ENCODE data around the gene INAVA. TPM values are rescaled to one million over a fixed set of nuclear protein-coding genes. Genes with fewer than 3 reads are reported as not detected.
"Not testable (repeated sequence)": the region's sequence is repeated elsewhere in the genome, so short reads cannot be mapped to it uniquely, and the experiment has no call there.

Gene INAVA
- total RNA-seq, 1 donor from 2014 or later = 35.8 TPM

DNA sequence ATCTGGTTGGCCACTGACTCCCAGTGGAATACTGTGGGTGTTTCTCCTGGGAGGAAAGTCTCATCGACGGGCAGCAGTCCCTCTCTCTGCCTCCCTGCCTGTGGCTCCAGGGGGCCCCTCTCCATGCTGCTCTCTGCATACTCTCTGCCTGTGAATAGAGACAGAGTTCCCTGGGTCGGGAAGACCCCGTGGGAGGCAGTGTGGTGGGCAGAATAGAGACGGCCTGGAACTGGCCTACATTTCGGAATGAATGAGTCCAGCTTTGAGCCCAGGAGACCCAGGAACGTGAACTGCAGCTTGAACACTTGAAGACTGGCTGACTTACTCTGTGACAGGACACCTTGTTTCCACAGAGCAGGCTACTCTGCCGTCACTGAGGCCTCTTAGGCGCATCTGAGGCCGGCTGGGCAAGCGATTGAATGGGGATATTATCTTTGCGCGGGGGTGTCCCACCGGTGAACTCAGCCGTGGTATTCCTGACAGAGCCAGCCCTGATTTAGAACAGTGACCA lies 64.8 kb downstream of the INAVA start:
- H3K27ac Mint-ChIP-seq (ENCODE audit: unreplicated experiment) = no peak overlapping the region
- no peaks in the 10 kb centered on the region for H3K4me1 Mint-ChIP-seq (ENCODE audit: unreplicated experiment)
- TF ChIP-seq, protein P1, sequence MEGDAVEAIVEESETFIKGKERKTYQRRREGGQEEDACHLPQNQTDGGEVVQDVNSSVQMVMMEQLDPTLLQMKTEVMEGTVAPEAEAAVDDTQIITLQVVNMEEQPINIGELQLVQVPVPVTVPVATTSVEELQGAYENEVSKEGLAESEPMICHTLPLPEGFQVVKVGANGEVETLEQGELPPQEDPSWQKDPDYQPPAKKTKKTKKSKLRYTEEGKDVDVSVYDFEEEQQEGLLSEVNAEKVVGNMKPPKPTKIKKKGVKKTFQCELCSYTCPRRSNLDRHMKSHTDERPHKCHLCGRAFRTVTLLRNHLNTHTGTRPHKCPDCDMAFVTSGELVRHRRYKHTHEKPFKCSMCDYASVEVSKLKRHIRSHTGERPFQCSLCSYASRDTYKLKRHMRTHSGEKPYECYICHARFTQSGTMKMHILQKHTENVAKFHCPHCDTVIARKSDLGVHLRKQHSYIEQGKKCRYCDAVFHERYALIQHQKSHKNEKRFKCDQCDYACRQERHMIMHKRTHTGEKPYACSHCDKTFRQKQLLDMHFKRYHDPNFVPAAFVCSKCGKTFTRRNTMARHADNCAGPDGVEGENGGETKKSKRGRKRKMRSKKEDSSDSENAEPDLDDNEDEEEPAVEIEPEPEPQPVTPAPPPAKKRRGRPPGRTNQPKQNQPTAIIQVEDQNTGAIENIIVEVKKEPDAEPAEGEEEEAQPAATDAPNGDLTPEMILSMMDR (IDR thresholded peaks at IDR 0.05; ENCODE audit: unreplicated experiment) = no peak
- H3K9me3 Mint-ChIP-seq (ENCODE audit: unreplicated experiment) = no peaks in the 10 kb centered on the region
- no peak for DNase-seq (ENCODE audit: low spot score)
- peaks cover 5% of the 10 kb centered on the region for H3K27me3 Mint-ChIP-seq (ENCODE audit: unreplicated experiment)
- H3K36me3 Mint-ChIP-seq (ENCODE audit: low read depth, unreplicated experiment) = no peaks in the 10 kb centered on the region
- no peak overlapping the region for H3K4me3 Mint-ChIP-seq (ENCODE audit: unreplicated experiment)

DNA sequence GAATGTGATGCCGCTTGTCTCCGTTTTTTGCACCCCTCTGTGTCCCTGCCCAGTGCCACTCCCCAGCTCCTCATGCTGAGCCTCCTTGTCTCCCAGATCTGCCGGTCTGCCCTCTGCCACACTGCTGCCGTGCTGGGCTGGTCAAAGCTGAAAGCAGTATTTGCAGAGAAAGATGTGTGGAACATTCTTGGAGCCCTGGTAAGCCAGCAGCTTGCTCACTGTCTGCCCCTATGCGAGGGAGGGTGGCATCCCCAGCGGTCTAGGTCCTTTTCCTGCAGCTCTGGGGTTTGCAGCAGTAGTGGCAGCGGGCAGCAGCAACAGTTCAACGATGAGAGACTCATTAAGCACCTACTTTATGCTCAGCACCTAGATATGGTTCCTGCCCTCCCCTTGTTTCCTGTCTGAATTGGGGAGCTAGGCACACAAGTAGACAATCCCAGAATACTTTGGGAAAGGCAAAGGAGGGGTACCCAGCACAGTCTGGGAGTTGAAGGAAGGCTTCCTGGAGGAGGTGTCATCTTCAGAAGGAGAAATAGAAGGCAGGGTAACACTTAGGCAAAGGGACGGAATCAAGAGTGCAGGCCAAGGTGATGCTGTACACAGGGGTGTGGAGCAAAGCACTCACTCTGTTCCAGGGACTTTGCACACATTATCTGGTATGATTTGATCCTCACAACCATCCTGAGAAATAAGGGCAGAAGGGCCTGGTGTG lies 65.7 kb downstream of the INAVA start:
- H3K36me3 Mint-ChIP-seq (ENCODE audit: low read depth, unreplicated experiment) = no peaks in the 10 kb centered on the region
- DNase-seq (ENCODE audit: low spot score) = no peak
- H3K4me1 Mint-ChIP-seq (ENCODE audit: unreplicated experiment) = no peaks in the 10 kb centered on the region
- no peak overlapping the region for H3K4me3 Mint-ChIP-seq (ENCODE audit: unreplicated experiment)
- H3K27ac Mint-ChIP-seq (ENCODE audit: unreplicated experiment) = no peak overlapping the region
- H3K27me3 Mint-ChIP-seq (ENCODE audit: unreplicated experiment) = peaks cover 6% of the 10 kb centered on the region
- TF ChIP-seq, protein P1 (IDR thresholded peaks at IDR 0.05; ENCODE audit: unreplicated experiment) = no peak
- H3K9me3 Mint-ChIP-seq (ENCODE audit: unreplicated experiment) = no peaks in the 10 kb centered on the region

DNA sequence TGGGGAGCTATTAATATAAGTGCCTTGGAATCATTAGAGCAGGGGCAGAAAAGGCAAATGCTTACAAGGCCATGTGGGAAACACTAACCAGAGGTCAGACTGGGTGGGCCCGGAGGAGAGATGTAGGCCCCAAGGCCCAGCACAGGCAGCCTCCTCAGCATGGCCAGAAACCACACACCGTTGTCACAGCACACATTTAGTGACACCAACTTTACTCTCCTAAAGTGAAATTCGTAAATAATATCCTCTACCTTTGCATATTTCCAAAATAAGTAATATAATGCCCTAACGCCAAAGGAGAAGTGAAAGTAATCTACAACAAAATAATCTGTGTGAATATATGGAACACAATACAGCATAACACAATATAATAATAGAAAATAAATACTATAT lies 66.2 kb downstream of the INAVA start:
- no peak overlapping the region for H3K4me3 Mint-ChIP-seq (ENCODE audit: unreplicated experiment)
- H3K9me3 Mint-ChIP-seq (ENCODE audit: unreplicated experiment) = no peaks in the 10 kb centered on the region
- no peak overlapping the region for H3K27ac Mint-ChIP-seq (ENCODE audit: unreplicated experiment)
- H3K36me3 Mint-ChIP-seq (ENCODE audit: low read depth, unreplicated experiment) = no peaks in the 10 kb centered on the region
- no peak for DNase-seq (ENCODE audit: low spot score)
- H3K27me3 Mint-ChIP-seq (ENCODE audit: unreplicated experiment) = peaks cover 6% of the 10 kb centered on the region
- TF ChIP-seq, protein P1 (IDR thresholded peaks at IDR 0.05; ENCODE audit: unreplicated experiment) = no peak
- H3K4me1 Mint-ChIP-seq (ENCODE audit: unreplicated experiment) = no peaks in the 10 kb centered on the region

DNA sequence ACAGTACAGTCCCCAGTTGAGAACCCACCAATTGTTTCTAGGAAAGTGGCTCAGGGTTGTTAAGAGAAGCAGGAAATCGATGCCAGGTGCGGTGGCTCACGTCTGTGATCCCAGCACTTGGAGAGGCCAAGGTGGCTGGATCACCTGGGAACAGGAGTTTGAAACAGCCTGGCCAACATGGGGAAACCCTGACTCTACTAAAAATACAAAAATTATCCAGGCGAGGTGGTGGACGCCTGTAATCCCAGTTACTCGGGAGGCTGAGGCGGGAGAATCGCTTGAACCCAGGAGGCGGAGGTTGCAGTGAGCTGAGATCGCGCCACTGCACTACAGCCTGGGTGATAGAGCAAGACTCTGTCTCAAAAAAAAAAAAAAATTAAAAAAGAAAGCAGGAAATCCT lies 67.5 kb downstream of the INAVA start:
- DNase-seq (ENCODE audit: low spot score); H3K27me3 Mint-ChIP-seq (ENCODE audit: unreplicated experiment); H3K4me1 Mint-ChIP-seq (ENCODE audit: unreplicated experiment); H3K4me3 Mint-ChIP-seq (ENCODE audit: unreplicated experiment); H3K27ac Mint-ChIP-seq (ENCODE audit: unreplicated experiment); H3K36me3 Mint-ChIP-seq (ENCODE audit: low read depth, unreplicated experiment); H3K9me3 Mint-ChIP-seq (ENCODE audit: unreplicated experiment): not testable (repeated sequence)

DNA sequence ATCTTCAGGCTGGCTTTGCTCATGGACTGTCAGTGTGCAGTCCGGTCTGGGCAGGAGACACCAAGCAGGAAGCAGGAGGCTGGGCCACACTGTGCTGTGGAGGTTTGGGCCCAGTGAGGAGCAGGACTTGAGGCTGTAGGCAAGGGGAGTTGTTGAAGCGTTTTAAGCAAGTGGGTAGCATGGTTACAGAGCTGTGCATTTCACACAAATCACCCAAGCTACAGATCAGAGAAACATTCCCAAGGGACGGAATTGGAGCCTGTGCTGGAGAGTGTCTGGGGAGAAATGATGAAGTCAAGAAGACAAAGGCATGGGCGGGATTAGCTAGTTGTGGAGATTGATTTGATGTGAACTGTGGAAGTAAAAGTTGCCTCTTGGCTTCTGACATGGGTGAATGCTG lies 67.9 kb downstream of the INAVA start:
- H3K9me3 Mint-ChIP-seq (ENCODE audit: unreplicated experiment) = no peaks in the 10 kb centered on the region
- no peak overlapping the region for H3K4me3 Mint-ChIP-seq (ENCODE audit: unreplicated experiment)
- peaks cover 6% of the 10 kb centered on the region for H3K27me3 Mint-ChIP-seq (ENCODE audit: unreplicated experiment)
- TF ChIP-seq, protein P1 (IDR thresholded peaks at IDR 0.05; ENCODE audit: unreplicated experiment) = no peak
- H3K4me1 Mint-ChIP-seq (ENCODE audit: unreplicated experiment) = no peaks in the 10 kb centered on the region
- no peak for DNase-seq (ENCODE audit: low spot score)
- no peak overlapping the region for H3K27ac Mint-ChIP-seq (ENCODE audit: unreplicated experiment)
- no peaks in the 10 kb centered on the region for H3K36me3 Mint-ChIP-seq (ENCODE audit: low read depth, unreplicated experiment)
